PFSK-1 (cell line): ENCODE data around the gene ADAMTS2.

Source experiments
- POLR2AphosphoS5 ChIP-seq: IDR thresholded peaks from 2 replicates; pipeline ENCODE4 v1.6.1; 2012; ENCODE audit warnings: low read depth, mild to moderate bottlenecking, control low read depth, low read length, moderate library complexity
- SIN3A ChIP-seq: IDR thresholded peaks from 2 replicates; pipeline ENCODE4 v1.6.1; 2012; ENCODE audit warnings: mild to moderate bottlenecking, low read length, moderate library complexity, borderline replicate concordance; ENCODE audit not compliant: insufficient read depth
- TF ChIP-seq, protein P1 (sequence below), 2 experiments: IDR thresholded peaks; 2 replicates each; pipeline versions ENCODE4 v1.6.1 to v1.8.0; 2011 to 2012; ENCODE audit warnings: low read depth in 2 of 2, low read length in 2 of 2, control low read depth in 1 of 2, inconsistent platforms in 1 of 2, mild to moderate bottlenecking in 1 of 2, moderate library complexity in 1 of 2; ENCODE audit not compliant: insufficient read depth in 1 of 2

DNA sequence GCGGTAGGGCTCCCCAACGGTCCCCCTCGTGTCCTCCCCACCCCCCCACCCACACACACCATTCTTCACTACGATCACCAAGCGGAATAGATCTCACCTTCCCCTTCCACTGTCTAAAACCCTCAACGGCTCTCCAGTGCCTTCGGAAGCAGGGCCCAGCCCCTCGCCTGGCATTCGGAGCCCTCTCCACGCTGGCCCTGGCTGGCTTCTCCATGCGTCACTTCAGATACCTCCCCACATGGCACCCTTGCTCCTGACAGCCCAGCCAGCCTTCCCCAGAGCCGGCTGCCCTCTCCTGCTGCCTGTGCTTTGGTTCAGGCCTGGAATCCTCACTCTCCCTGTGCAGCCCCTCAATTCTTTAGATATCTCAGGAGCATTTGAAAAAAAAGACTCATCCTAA is 158.5 kb downstream of the ADAMTS2 start:
- TF ChIP-seq SIN3A (no peak), POLR2AphosphoS5 (no peak)
- TF ChIP-seq, protein P1, sequence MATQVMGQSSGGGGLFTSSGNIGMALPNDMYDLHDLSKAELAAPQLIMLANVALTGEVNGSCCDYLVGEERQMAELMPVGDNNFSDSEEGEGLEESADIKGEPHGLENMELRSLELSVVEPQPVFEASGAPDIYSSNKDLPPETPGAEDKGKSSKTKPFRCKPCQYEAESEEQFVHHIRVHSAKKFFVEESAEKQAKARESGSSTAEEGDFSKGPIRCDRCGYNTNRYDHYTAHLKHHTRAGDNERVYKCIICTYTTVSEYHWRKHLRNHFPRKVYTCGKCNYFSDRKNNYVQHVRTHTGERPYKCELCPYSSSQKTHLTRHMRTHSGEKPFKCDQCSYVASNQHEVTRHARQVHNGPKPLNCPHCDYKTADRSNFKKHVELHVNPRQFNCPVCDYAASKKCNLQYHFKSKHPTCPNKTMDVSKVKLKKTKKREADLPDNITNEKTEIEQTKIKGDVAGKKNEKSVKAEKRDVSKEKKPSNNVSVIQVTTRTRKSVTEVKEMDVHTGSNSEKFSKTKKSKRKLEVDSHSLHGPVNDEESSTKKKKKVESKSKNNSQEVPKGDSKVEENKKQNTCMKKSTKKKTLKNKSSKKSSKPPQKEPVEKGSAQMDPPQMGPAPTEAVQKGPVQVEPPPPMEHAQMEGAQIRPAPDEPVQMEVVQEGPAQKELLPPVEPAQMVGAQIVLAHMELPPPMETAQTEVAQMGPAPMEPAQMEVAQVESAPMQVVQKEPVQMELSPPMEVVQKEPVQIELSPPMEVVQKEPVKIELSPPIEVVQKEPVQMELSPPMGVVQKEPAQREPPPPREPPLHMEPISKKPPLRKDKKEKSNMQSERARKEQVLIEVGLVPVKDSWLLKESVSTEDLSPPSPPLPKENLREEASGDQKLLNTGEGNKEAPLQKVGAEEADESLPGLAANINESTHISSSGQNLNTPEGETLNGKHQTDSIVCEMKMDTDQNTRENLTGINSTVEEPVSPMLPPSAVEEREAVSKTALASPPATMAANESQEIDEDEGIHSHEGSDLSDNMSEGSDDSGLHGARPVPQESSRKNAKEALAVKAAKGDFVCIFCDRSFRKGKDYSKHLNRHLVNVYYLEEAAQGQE (IDR thresholded peaks at IDR 0.05; ENCODE audit: insufficient read depth in 1 of 2, low read depth in 2 of 2, low read length in 2 of 2) = no peak
